B cell (primary cell): ENCODE measurements around the gene CBLIF. TPM values are rescaled to one million over a fixed set of nuclear protein-coding genes. Genes with fewer than 3 reads are reported as not detected.

ENCODE experiments used
- ATAC-seq: fragments of 200-7000 bp; cut with Tn5 transposase; one replicate; pipeline ENCODE4 v1.10.0; 2021; ENCODE audit warnings: low read depth, mild to moderate bottlenecking, moderate number of reproducible peaks, moderate library complexity
- CTCF ChIA-PET: fragments of 350-600 bp; sonication (Branson Sonifier 250); formaldehyde crosslinking; loops from one replicate; lab custom pipeline; 2021; ENCODE audit warnings: antibody characterized with exemption, inconsistent platforms; lab: Charles Lee
- POLR2A ChIA-PET: fragments of 350-600 bp; sonication (Branson Sonifier 250); formaldehyde crosslinking; loops from one replicate; lab custom pipeline; 2021; ENCODE audit warnings: antibody characterized with exemption; lab: Charles Lee
- DNase-seq: peaks from one replicate; pipeline ENCODE4 v3.0.0; 2013
- H2AFZ ChIP-seq: 2 replicates; pipeline ENCODE4 v1.6.1; 2012; ENCODE audit warnings: mild to moderate bottlenecking, low read depth, low read length; ENCODE audit not compliant: insufficient read depth, poor library complexity, severe bottlenecking
- H3K27ac ChIP-seq, 2 donors: 1 replicate in 1 of 2; 2 replicates in 1 of 2; pipeline ENCODE4 v1.5.1; 2012 to 2013; ENCODE audit warnings: low read length in 2 of 2, mild to moderate bottlenecking in 2 of 2, moderate library complexity in 1 of 2
- H3K27me3 ChIP-seq, 4 experiments: fragments of 200-600 bp in 1 of 4; sonication (generic) in 1 of 4; replicated peaks in 1 of 4; 1 replicate in 2 of 4; 2 replicates in 2 of 4; pipeline versions ENCODE4 v1.6.1 to v1.7.0; 2013 to 2016; ENCODE audit warnings: low read length in 3 of 4, mild to moderate bottlenecking in 2 of 4, mixed read lengths in 1 of 4, moderate library complexity in 1 of 4; ENCODE audit not compliant: insufficient read depth in 4 of 4, control insufficient read depth in 3 of 4; ENCODE audit errors: control extremely low read depth in 1 of 4
- H3K36me3 ChIP-seq, 2 experiments: replicated peaks in 1 of 2; 1 replicate in 1 of 2; 2 replicates in 1 of 2; pipeline versions ENCODE4 v1.6.1 to v1.7.1; 2013; ENCODE audit warnings: low read length in 1 of 2; ENCODE audit not compliant: insufficient read depth in 2 of 2, control insufficient read depth in 1 of 2; ENCODE audit errors: control extremely low read depth in 1 of 2, extremely low read depth in 1 of 2
- H3K4me1 ChIP-seq, 2 donors: fragments of 200-600 bp in 1 of 2; sonication (generic) in 1 of 2; 1 replicate in 1 of 2; 2 replicates in 1 of 2; pipeline versions ENCODE4 v1.5.1 to v1.6.1; 2013 to 2017; ENCODE audit warnings: low read length in 2 of 2; ENCODE audit not compliant: control insufficient read depth in 2 of 2, insufficient read depth in 2 of 2
- H3K4me2 ChIP-seq: replicated peaks from 2 replicates; pipeline ENCODE3; 2012; ENCODE audit warnings: mild to moderate bottlenecking, low read depth, low read length; ENCODE audit not compliant: poor library complexity, severe bottlenecking
- H3K4me3 ChIP-seq, 5 experiments: fragments of 200-600 bp in 1 of 5; sonication (generic) in 1 of 5; 1 replicate in 3 of 5; 2 replicates in 2 of 5; pipeline versions ENCODE4 v1.5.1 to v1.7.0; 2011 to 2016; ENCODE audit warnings: low read length in 4 of 5, mild to moderate bottlenecking in 4 of 5, low read depth in 2 of 5, control low read depth in 1 of 5, moderate library complexity in 1 of 5; ENCODE audit not compliant: insufficient read depth in 1 of 5; ENCODE audit errors: control extremely low read depth in 1 of 5, extremely low read depth in 1 of 5
- H3K79me2 ChIP-seq: fragments of 200-600 bp; sonication (generic); one replicate; pipeline ENCODE4 v1.6.0; 2016; ENCODE audit warnings: low read length; ENCODE audit not compliant: control insufficient read depth, insufficient read depth
- H3K9ac ChIP-seq: fragments of 200-600 bp; sonication (generic); 2 replicates; pipeline ENCODE4 v1.6.1; 2017; ENCODE audit warnings: mild to moderate bottlenecking, low read length, moderate library complexity
- H3K9me3 ChIP-seq, 3 donors: one replicate each; pipeline versions ENCODE4 v1.6.1 to v1.7.1; 2013; ENCODE audit warnings: low read length in 2 of 3; ENCODE audit not compliant: control insufficient read depth in 2 of 3, insufficient read depth in 1 of 3; ENCODE audit errors: control extremely low read depth in 1 of 3
- H4K20me1 ChIP-seq: 2 replicates; pipeline ENCODE4 v1.6.0; 2012; ENCODE audit warnings: mild to moderate bottlenecking, low read length; ENCODE audit not compliant: insufficient read depth, control insufficient read depth, poor library complexity, severe bottlenecking
- H3K27ac Mint-ChIP-seq: one replicate; pipeline ENCODE4 v1.8.0; 2021; ENCODE audit warnings: mixed read lengths
- H3K27me3 Mint-ChIP-seq: one replicate; pipeline ENCODE4 v1.8.0; 2021; ENCODE audit warnings: mixed read lengths
- H3K4me1 Mint-ChIP-seq: one replicate; pipeline ENCODE4 v1.8.0; 2021; ENCODE audit warnings: mixed read lengths
- H3K4me3 Mint-ChIP-seq: one replicate; pipeline ENCODE4 v1.8.0; 2021; ENCODE audit warnings: mixed read lengths
- H3K9me3 Mint-ChIP-seq: one replicate; pipeline ENCODE4 v1.8.0; 2022; ENCODE audit warnings: mixed read lengths; ENCODE audit not compliant: insufficient read depth
- CTCF ChIP-seq: fragments of 200-600 bp; IDR thresholded peaks from one replicate; pipeline ENCODE4 v1.8.0; 2022; ENCODE audit warnings: antibody characterized with exemption, mild to moderate bottlenecking
- EZH2 ChIP-seq: IDR thresholded peaks from 2 replicates; pipeline ENCODE4 v1.6.1; 2012; ENCODE audit warnings: borderline replicate concordance, low read depth, mild to moderate bottlenecking, moderate library complexity, low read length; ENCODE audit not compliant: insufficient read depth, poor library complexity, severe bottlenecking
- WGBS: methylation state at CpG from one replicate; pipeline ENCODE4 v1.1.5; 2013; ENCODE audit warnings: missing lambda C conversion rate; ENCODE audit not compliant: insufficient coverage; 5-methylcytosine and 5-hydroxymethylcytosine counted together
- intact Hi-C: fragments of 100-400 bp; cut with micrococcal nuclease; formaldehyde crosslinking; loops from one replicate; pipeline ENCODE4 v1.10.0; 2022
- polyA plus RNA-seq: library from polyadenylated mRNA; depleted of rRNA; stranded (reverse); fragments of >200 nt; gene quantifications from 2 replicates; pipeline ENCODE4 v1.2.3, GENCODE V29; 2012
- total RNA-seq, 2 donors: library from RNA; stranded (reverse); fragments of 120-200 nt in 1 of 2; gene quantifications; 1 replicate in 1 of 2; 2 replicates in 1 of 2; pipeline versions ENCODE4 v1.2.3 to v1.2.4, GENCODE V29; 2013 to 2022

The CBLIF gene
- total and polyA plus RNA-seq, 2 donors (not counting 1 experiment from before 2014, with no cell fraction given): not detected

DNA sequence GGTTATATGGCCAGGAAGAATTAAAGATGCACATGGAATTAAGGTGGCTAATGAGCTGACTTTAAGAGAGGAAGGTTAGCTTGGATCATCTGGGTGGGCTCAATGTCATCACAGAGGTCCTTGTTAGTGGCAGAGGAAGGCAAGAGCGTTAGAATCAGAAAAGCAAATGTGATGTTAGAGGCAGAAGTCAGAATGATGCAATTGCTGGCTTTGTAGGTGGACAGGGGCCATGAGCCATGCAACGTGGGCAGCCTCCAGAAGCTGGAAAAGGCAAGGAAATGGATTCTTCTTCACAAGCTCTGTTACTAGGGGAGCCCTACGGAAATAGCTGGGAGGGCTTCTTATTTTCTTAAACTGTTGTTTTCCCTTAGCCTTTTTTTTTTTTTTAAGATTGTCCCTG, 2.3 kb upstream of the CBLIF start:
- no peaks in the 10 kb centered on the region for H3K4me1 Mint-ChIP-seq
- no peak overlapping the region for H3K9ac ChIP-seq
- no peak for TF ChIP-seq CTCF
- no peak for TF ChIP-seq EZH2
- no peak overlapping the region for H3K4me3 ChIP-seq
- H3K9me3 Mint-ChIP-seq: no peaks in the 10 kb centered on the region
- H4K20me1 ChIP-seq: no peaks in the 10 kb centered on the region
- H3K27me3 ChIP-seq: no peaks in the 10 kb centered on the region
- H3K27me3 Mint-ChIP-seq: peaks cover 12% of the 10 kb centered on the region
- H3K9me3 ChIP-seq: peaks cover 0 to 3% (median 0%) of the 10 kb centered on the region in 3 donors
- 75% methylated on average over 2 of the region's 3 CpGs for WGBS
- no peak overlapping the region for H3K4me2 ChIP-seq
- H2AFZ ChIP-seq: no peak overlapping the region
- no peak overlapping the region for H3K27ac ChIP-seq
- H3K79me2 ChIP-seq: no peaks in the 10 kb centered on the region
- H3K4me3 Mint-ChIP-seq: no peak overlapping the region
- no peaks in the 10 kb centered on the region for H3K36me3 ChIP-seq
- DNase-seq (no peak), ATAC-seq (no peak)
- H3K4me1 ChIP-seq: no peaks in the 10 kb centered on the region
- no peak overlapping the region for H3K27ac Mint-ChIP-seq
- ChIA-PET POLR2A (no interaction called here), CTCF (no interaction called here)
- intact Hi-C loops: no loop called here

DNA sequence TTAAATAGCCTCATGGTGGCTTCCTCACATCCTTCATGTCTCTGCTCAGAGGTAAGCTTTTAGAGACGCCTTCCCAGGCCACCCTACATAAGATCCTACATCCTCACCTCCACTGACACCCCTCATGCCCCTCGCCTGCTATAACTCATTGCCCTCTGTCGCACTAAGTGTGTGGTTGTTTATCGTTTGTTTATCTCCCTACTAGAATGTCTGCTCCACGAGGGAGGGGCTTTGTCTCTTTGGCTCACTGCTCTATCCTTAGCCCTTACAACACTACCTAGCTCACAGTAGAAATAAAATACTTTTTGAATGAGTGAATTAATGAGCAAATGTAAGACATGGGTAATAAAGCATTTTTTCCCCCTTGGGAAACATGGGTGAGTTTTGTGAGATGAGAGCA, 1.3 kb upstream of the CBLIF start:
- TF ChIP-seq EZH2: no peak
- TF ChIP-seq CTCF: no peak
- H3K9me3 ChIP-seq: peaks cover 0 to 3% (median 0%) of the 10 kb centered on the region in 3 donors

More for the DNA sequence above, 1.3 kb upstream of the CBLIF start:
- Histone ChIP-seq H3K4me3 (no peak overlapping the region), H3K27ac (no peak overlapping the region), H3K9ac (no peak overlapping the region), H3K4me2 (no peak overlapping the region), H3K4me1 (no peaks in the 10 kb centered on the region), H4K20me1 (no peaks in the 10 kb centered on the region), H3K27me3 (no peaks in the 10 kb centered on the region), H2AFZ (no peak overlapping the region), H3K79me2 (no peaks in the 10 kb centered on the region), H3K36me3 (no peaks in the 10 kb centered on the region)
- WGBS: no CpG with 5 or more reads among the region's 5 CpGs
- Mint-ChIP-seq H3K27me3 (peaks cover 15% of the 10 kb centered on the region), H3K4me1 (no peaks in the 10 kb centered on the region), H3K27ac (no peak overlapping the region), H3K4me3 (no peak overlapping the region), H3K9me3 (no peaks in the 10 kb centered on the region)
- ChIA-PET POLR2A (no interaction called here), CTCF (no interaction called here)
- DNase-seq (no peak), ATAC-seq (no peak)
- intact Hi-C loops: no loop called here
